H1 (cell line): ENCODE data around the gene EHHADH. TPM values are rescaled to one million over a fixed set of nuclear protein-coding genes. Genes with fewer than 3 reads are reported as not detected.

Source experiments
- CTCF ChIA-PET: fragments of 300-600 bp; sonication (Branson Sonifier 250); formaldehyde crosslinking; loops from one replicate; lab custom pipeline; 2021; ENCODE audit not compliant: partially characterized antibody; lab: Charles Lee
- POLR2A ChIA-PET: fragments of 300-600 bp; sonication (Branson Sonifier 250); formaldehyde crosslinking; loops from one replicate; lab custom pipeline; 2021; ENCODE audit warnings: inconsistent platforms; ENCODE audit not compliant: partially characterized antibody; lab: Charles Lee
- DNase-seq, 2 experiments: peaks; one replicate each; pipeline versions ENCODE4 v3.0.0 to v3.0.0-alpha.2; 2010 to 2022; ENCODE audit warnings: low spot score in 2 of 2, low read depth in 1 of 2, mixed read lengths in 1 of 2
- FAIRE-seq: peaks from 2 replicates; lab custom pipeline; 2011; peaks lifted over from hg19 to GRCh38; lab: Jason Lieb, UNC
- H2AFZ ChIP-seq: 2 replicates; pipeline ENCODE4 v1.8.1; 2012; ENCODE audit warnings: low read length, inconsistent platforms
- H2AK5ac ChIP-seq: 2 replicates; pipeline ENCODE4 v1.6.1; 2013; ENCODE audit warnings: low read depth, low read length
- H2BK120ac ChIP-seq: replicated peaks from 2 replicates; pipeline ENCODE3; 2013; ENCODE audit warnings: low read depth, low read length, inconsistent platforms
- H2BK12ac ChIP-seq: 2 replicates; pipeline ENCODE4 v1.6.1; 2013; ENCODE audit warnings: low read depth, low read length
- H2BK15ac ChIP-seq: 2 replicates; pipeline ENCODE4 v1.6.1; 2013; ENCODE audit warnings: low read length
- H2BK20ac ChIP-seq: 2 replicates; pipeline ENCODE4 v1.6.1; 2013; ENCODE audit warnings: low read length
- H2BK5ac ChIP-seq: 2 replicates; pipeline ENCODE4 v1.6.1; 2013; ENCODE audit warnings: low read depth, low read length
- H3K14ac ChIP-seq: 2 replicates; pipeline ENCODE4 v1.6.1; 2013; ENCODE audit warnings: inconsistent platforms; ENCODE audit not compliant: insufficient read length
- H3K18ac ChIP-seq: 2 replicates; pipeline ENCODE4 v1.6.1; 2013; ENCODE audit warnings: low read length; ENCODE audit errors: extremely low read depth
- H3K23ac ChIP-seq: 2 replicates; pipeline ENCODE4 v1.6.1; 2013; ENCODE audit warnings: inconsistent platforms; ENCODE audit not compliant: insufficient read length
- H3K23me2 ChIP-seq: 2 replicates; pipeline ENCODE4 v1.6.1; 2013; ENCODE audit warnings: low read depth, low read length
- H3K27ac ChIP-seq: 2 replicates; pipeline ENCODE4 v1.6.1; 2011; ENCODE audit warnings: low read depth, low read length, inconsistent platforms
- H3K27me3 ChIP-seq, 4 experiments: replicated peaks in 1 of 4; 1 replicate in 1 of 4; 2 replicates in 3 of 4; pipeline versions ENCODE4 v1.6.1 to v1.8.1; 2011 to 2013; ENCODE audit warnings: low read length in 3 of 4, mild to moderate bottlenecking in 3 of 4, inconsistent platforms in 2 of 4, mixed read lengths in 2 of 4, moderate library complexity in 1 of 4; ENCODE audit not compliant: control insufficient read depth in 3 of 4, insufficient read depth in 3 of 4; ENCODE audit errors: extremely low read depth in 1 of 4
- H3K36me3 ChIP-seq, 4 experiments: 2 replicates each; pipeline versions ENCODE4 v1.6.1 to v1.8.1; 2011 to 2013; ENCODE audit warnings: mild to moderate bottlenecking in 4 of 4, low read length in 3 of 4, moderate library complexity in 2 of 4, control low read depth in 1 of 4, inconsistent platforms in 1 of 4; ENCODE audit not compliant: insufficient read depth in 4 of 4, control insufficient read depth in 2 of 4
- H3K4ac ChIP-seq: replicated peaks from 2 replicates; pipeline ENCODE3; 2013; ENCODE audit warnings: low read length, low read depth, mixed read lengths, inconsistent platforms; ENCODE audit not compliant: insufficient read length
- H3K4me1 ChIP-seq, 4 experiments: replicated peaks in 1 of 4; 1 replicate in 1 of 4; 2 replicates in 3 of 4; pipeline versions ENCODE4 v1.6.1 to v1.8.1; 2011 to 2013; ENCODE audit warnings: low read length in 3 of 4, inconsistent platforms in 2 of 4, mixed read lengths in 1 of 4; ENCODE audit not compliant: insufficient read depth in 4 of 4, control insufficient read depth in 3 of 4
- H3K4me2 ChIP-seq, 2 experiments: 2 replicates each; pipeline versions ENCODE4 v1.6.1 to v1.8.1; 2011 to 2013; ENCODE audit warnings: low read depth in 2 of 2, low read length in 2 of 2, control low read depth in 1 of 2, inconsistent platforms in 1 of 2, mild to moderate bottlenecking in 1 of 2; ENCODE audit not compliant: insufficient read depth in 1 of 2
- H3K4me3 ChIP-seq, 4 experiments: fragments of 200-600, 300-600 bp in 1 of 4; sonication (generic), shearing (Covaris generic), sonication (Bioruptor Twin) in 1 of 4; 2 replicates each; pipeline versions ENCODE4 v1.5.1 to v1.8.1; 2011 to 2016; ENCODE audit warnings: low read length in 4 of 4, low read depth in 3 of 4, control low read depth in 2 of 4, inconsistent platforms in 2 of 4, mild to moderate bottlenecking in 2 of 4, mixed read lengths in 1 of 4, moderate library complexity in 1 of 4; ENCODE audit not compliant: insufficient read depth in 2 of 4; ENCODE audit errors: extremely low read depth in 1 of 4
- H3K56ac ChIP-seq: replicated peaks from 2 replicates; pipeline ENCODE3; 2013; ENCODE audit warnings: low read depth, mild to moderate bottlenecking, mixed read lengths, low read length, inconsistent platforms; ENCODE audit not compliant: insufficient read length
- H3K79me1 ChIP-seq: 2 replicates; pipeline ENCODE4 v1.6.1; 2013; ENCODE audit warnings: low read depth, low read length, control low read depth
- H3K79me2 ChIP-seq, 2 experiments: 2 replicates each; pipeline versions ENCODE4 v1.6.1 to v1.8.1; 2012 to 2013; ENCODE audit warnings: low read length in 2 of 2, mild to moderate bottlenecking in 2 of 2, inconsistent platforms in 1 of 2; ENCODE audit not compliant: insufficient read depth in 2 of 2, control insufficient read depth in 1 of 2
- H3K9ac ChIP-seq, 4 experiments: replicated peaks in 1 of 4; 1 replicate in 1 of 4; 2 replicates in 3 of 4; pipeline versions ENCODE4 v1.6.1 to v1.8.1; 2011 to 2013; ENCODE audit warnings: low read depth in 3 of 4, low read length in 3 of 4, control low read depth in 2 of 4, mild to moderate bottlenecking in 2 of 4, moderate library complexity in 2 of 4, inconsistent platforms in 1 of 4; ENCODE audit errors: extremely low read depth in 1 of 4
- H3K9me3 ChIP-seq, 2 experiments: 2 replicates each; pipeline versions ENCODE4 v1.6.1 to v1.8.1; 2012 to 2013; ENCODE audit warnings: mild to moderate bottlenecking in 2 of 2, moderate library complexity in 2 of 2, control low read depth in 1 of 2, inconsistent platforms in 1 of 2, low read depth in 1 of 2, low read length in 1 of 2, mixed read lengths in 1 of 2; ENCODE audit not compliant: insufficient read depth in 2 of 2
- H4K20me1 ChIP-seq, 2 experiments: replicated peaks in 1 of 2; 2 replicates each; pipeline versions ENCODE3 to v1.8.1; 2011 to 2013; ENCODE audit warnings: inconsistent platforms in 2 of 2, low read length in 2 of 2, mild to moderate bottlenecking in 1 of 2; ENCODE audit not compliant: insufficient read depth in 2 of 2, control insufficient read depth in 1 of 2
- H4K5ac ChIP-seq: 2 replicates; pipeline ENCODE4 v1.6.1; 2013; ENCODE audit warnings: low read length, low read depth, mixed read lengths, inconsistent platforms; ENCODE audit not compliant: insufficient read length
- H4K8ac ChIP-seq: 2 replicates; pipeline ENCODE4 v1.8.0; 2013; ENCODE audit warnings: mild to moderate bottlenecking, moderate library complexity, low read length, inconsistent platforms; ENCODE audit not compliant: insufficient read depth; ENCODE audit errors: extremely low read depth
- H4K91ac ChIP-seq: replicated peaks from 2 replicates; pipeline ENCODE3; 2013; ENCODE audit warnings: low read length, mixed read lengths, inconsistent platforms; ENCODE audit not compliant: insufficient read length
- KDM4A ChIP-seq: IDR thresholded peaks from one replicate; pipeline ENCODE4 v1.7.1; 2012; ENCODE audit warnings: low read depth, mild to moderate bottlenecking, moderate library complexity, low read length, inconsistent platforms; ENCODE audit not compliant: severe bottlenecking
- PHF8 ChIP-seq: fragments of 200-600 bp; sonication (generic); conservative IDR thresholded peaks from 2 replicates; pipeline ENCODE4 v1.7.1; 2012; ENCODE audit warnings: low read depth, mild to moderate bottlenecking, inconsistent platforms, low read length, moderate library complexity
- WGBS, 2 experiments: shearing (Covaris generic) in 1 of 2; methylation state at CpG; one replicate each; pipeline versions ENCODE4 v1.1.6 to v1.1.7; 2013 to 2015; ENCODE audit warnings: low lambda C conversion rate in 2 of 2, mixed read lengths in 2 of 2, inconsistent platforms in 1 of 2, low coverage in 1 of 2, missing lambda C conversion rate in 1 of 2; ENCODE audit not compliant: insufficient replicate concordance in 2 of 2, insufficient coverage in 1 of 2, insufficient read length in 1 of 2; ENCODE audit errors: extremely low coverage in 1 of 2, missing lambda C conversion rate in 1 of 2; 5-methylcytosine and 5-hydroxymethylcytosine counted together
- polyA plus RNA-seq, 7 experiments: library from polyadenylated mRNA; depleted of rRNA in 3 of 7; stranded (reverse) in 5 of 7; unstranded in 2 of 7; fragments of >200 nt in 5 of 7; fragments of 200-250 nt in 2 of 7; gene quantifications; 1 replicate in 5 of 7; 2 replicates in 1 of 7; 4 replicates in 1 of 7; pipeline versions ENCODE4 v1.2.1 to v1.2.3, GENCODE V29; 2011 to 2013; ENCODE audit warnings: missing spikeins in 2 of 7, mixed read lengths in 2 of 7
- total RNA-seq: library from RNA; stranded (reverse); fragmentation: NEBNext Ultra II Directional; extraction: Animal tissue kit (Norgen Biotek cat#: 25700); gene quantifications from 2 replicates; pipeline ENCODE4 v1.2.1, GENCODE V29; 2021

Gene EHHADH
- total and polyA plus RNA-seq, 2 of the 8 experiments (the other 6 are each of a cell fraction or from before 2014, with no cell fraction given): 1.4 to 3.5 TPM

- Histone ChIP-seq H4K8ac (no peak overlapping the region), H3K79me2 (no peaks in the 10 kb centered on the region), H4K20me1 (peaks cover 0 to 3% of the 10 kb centered on the region in 2 experiments), H2AFZ (no peak overlapping the region), H2BK15ac (no peak overlapping the region), H3K14ac (no peak overlapping the region), H2AK5ac (no peak overlapping the region), H3K27me3 (no peaks in the 10 kb centered on the region), H3K9ac (no peak overlapping the region), H3K18ac (no peak overlapping the region), H4K5ac (no peak overlapping the region)
- POLR2A ChIA-PET: no interaction called here
- no peak for FAIRE-seq
- 87% methylated on average over 4 of the region's 4 CpGs; no CpG with 5 or more reads in 1 of the 2 experiments for WGBS, 2 experiments
- no peak for TF ChIP-seq KDM4A
- TF ChIP-seq PHF8: no peak
- TF ChIP-seq, all 59 proteins: peak for 0
- Histone ChIP-seq H2BK120ac (no peak overlapping the region), H3K4me3 (no peak overlapping the region), H3K4ac (no peak overlapping the region), H3K79me1 (no peaks in the 10 kb centered on the region), H3K4me2 (no peak overlapping the region), H4K91ac (no peak overlapping the region), H3K9me3 (no peaks in the 10 kb centered on the region), H3K36me3 (no peaks in the 10 kb centered on the region), H3K23me2 (no peaks in the 10 kb centered on the region), H3K56ac (no peak overlapping the region), H3K27ac (no peak overlapping the region), H2BK5ac (no peak overlapping the region), H3K4me1 (no peaks in the 10 kb centered on the region), H2BK20ac (no peak overlapping the region), H2BK12ac (no peak overlapping the region), H3K23ac (no peak overlapping the region)
- DNase-seq: no peak
- CTCF ChIA-PET: interaction anchor here (0.6 to 2.5 kb wide), 25 partner anchors 9 to 390 kb away, joined by 3 to 26 read pairs (median 3); no protein-coding TSS in a partner anchor
These were observed 17.1 kb upstream of the EHHADH start for GRCh38 chr3:185270956-185271332.
